GM06990 (cell line): Measurements from ENCODE around the gene COL1A2.

Experiments
- DNase-seq: peaks from one replicate; pipeline ENCODE4 v3.0.0-alpha.2; 2011; ENCODE audit not compliant: insufficient read length; ENCODE audit errors: extremely low read depth
- H3K27me3 ChIP-seq: replicated peaks from 2 replicates; pipeline ENCODE4 v1.6.0; 2011; ENCODE audit warnings: low read length; ENCODE audit not compliant: control insufficient read depth, insufficient read depth
- H3K36me3 ChIP-seq: 2 replicates; pipeline ENCODE4 v1.5.1; 2011; ENCODE audit warnings: low read length; ENCODE audit not compliant: control insufficient read depth, insufficient read depth
- H3K4me3 ChIP-seq: replicated peaks from 2 replicates; pipeline ENCODE4 v1.5.1; 2011; ENCODE audit warnings: low read depth, mild to moderate bottlenecking, control low read depth, low read length
- CTCF ChIP-seq: IDR thresholded peaks from 2 replicates; pipeline ENCODE4 v1.5.1; 2011; ENCODE audit warnings: low read length, control low read depth, mild to moderate bottlenecking, inconsistent platforms; ENCODE audit not compliant: insufficient read depth, poor library complexity, severe bottlenecking

Gene COL1A2

DNA sequence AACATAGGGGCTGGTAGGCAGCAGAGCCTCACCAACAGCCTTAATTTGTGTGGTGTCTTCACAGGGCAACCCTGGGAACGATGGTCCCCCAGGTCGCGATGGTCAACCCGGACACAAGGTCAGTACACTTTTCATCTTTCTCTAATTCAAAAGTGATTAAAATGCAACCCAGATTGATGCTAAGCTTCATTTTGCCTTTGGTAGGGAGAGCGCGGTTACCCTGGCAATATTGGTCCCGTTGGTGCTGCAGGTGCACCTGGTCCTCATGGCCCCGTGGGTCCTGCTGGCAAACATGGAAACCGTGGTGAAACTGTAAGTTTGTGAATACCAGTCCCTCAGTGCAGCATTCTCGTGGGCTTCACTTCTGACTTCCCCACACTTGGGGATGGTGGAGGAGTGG, 30.9 kb downstream of the COL1A2 start:
- no peak for TF ChIP-seq CTCF
- Histone ChIP-seq H3K27me3 (no peaks in the 10 kb centered on the region), H3K4me3 (no peak overlapping the region), H3K36me3 (no peaks in the 10 kb centered on the region)
- no peak for DNase-seq

DNA sequence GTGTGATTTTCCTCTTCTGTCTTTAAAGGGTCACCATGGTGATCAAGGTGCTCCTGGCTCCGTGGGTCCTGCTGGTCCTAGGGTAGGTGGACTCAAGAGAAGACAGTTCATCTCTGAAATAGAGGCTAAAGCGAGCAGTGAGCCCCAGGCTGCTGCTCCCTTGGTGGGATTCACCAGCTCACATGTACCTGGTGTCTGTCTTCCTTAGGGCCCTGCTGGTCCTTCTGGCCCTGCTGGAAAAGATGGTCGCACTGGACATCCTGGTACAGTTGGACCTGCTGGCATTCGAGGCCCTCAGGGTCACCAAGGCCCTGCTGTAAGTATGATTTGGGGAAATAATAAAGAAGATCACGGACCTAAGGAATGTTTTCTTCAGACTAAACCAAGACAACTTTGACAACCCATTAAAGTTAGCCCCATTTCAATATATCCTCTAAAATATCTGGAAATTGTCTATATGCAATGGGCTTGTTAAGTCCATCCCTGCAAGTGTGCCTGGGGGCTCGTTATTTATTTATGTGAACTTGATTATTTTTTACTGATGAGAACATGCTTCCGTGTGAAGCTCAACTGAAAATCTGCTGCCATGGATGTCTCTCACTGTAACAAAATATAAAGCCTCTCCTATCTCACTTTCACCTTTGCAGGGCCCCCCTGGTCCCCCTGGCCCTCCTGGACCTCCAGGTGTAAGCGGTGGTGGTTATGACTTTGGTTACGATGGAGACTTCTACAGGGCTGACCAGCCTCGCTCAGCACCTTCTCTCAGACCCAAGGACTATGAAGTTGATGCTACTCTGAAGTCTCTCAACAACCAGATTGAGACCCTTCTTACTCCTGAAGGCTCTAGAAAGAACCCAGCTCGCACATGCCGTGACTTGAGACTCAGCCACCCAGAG, 32.5 kb downstream of the COL1A2 start:
- TF ChIP-seq CTCF = no peak
- no peak for DNase-seq
- no peaks in the 10 kb centered on the region for H3K27me3 ChIP-seq
- no peak overlapping the region for H3K4me3 ChIP-seq
- no peaks in the 10 kb centered on the region for H3K36me3 ChIP-seq

GRCh38 chr7:94429153-94429552, 34.5 kb downstream of the COL1A2 start:
- Histone ChIP-seq H3K4me3 (no peak overlapping the region), H3K36me3 (no peaks in the 10 kb centered on the region), H3K27me3 (no peaks in the 10 kb centered on the region)
- TF ChIP-seq CTCF = no peak
- DNase-seq = no peak

- Histone ChIP-seq H3K4me3 (no peak overlapping the region), H3K36me3 (no peaks in the 10 kb centered on the region), H3K27me3 (no peaks in the 10 kb centered on the region)
- TF ChIP-seq CTCF = no peak
- no peak for DNase-seq
These were observed 36.5 kb downstream of the COL1A2 start for GRCh38 chr7:94431176-94431575.

- no peak for DNase-seq
- H3K4me3 ChIP-seq = no peak overlapping the region
- H3K27me3 ChIP-seq = no peaks in the 10 kb centered on the region
- no peak for TF ChIP-seq CTCF
- H3K36me3 ChIP-seq = no peaks in the 10 kb centered on the region
These were observed 37.1 kb downstream of the COL1A2 start for GRCh38 chr7:94431619-94432280.
